GM12874 (cell line): ENCODE results near the gene NPAS4.

Source experiments
- CTCF ChIP-seq: IDR thresholded peaks from 2 replicates; pipeline ENCODE4 v1.5.1; 2011; ENCODE audit warnings: low read depth, mild to moderate bottlenecking, control low read depth, low read length, moderate library complexity; ENCODE audit not compliant: insufficient read depth

NPAS4 gene

GRCh38 chr11:66447012-66447411 lies 26.2 kb downstream of the NPAS4 start:
- TF ChIP-seq CTCF = no peak

GRCh38 chr11:66448523-66448922 lies 27.7 kb downstream of the NPAS4 start:
- TF ChIP-seq CTCF = no peak

GRCh38 chr11:66450560-66450959 lies 29.7 kb downstream of the NPAS4 start:
- no peak for TF ChIP-seq CTCF

- no peak for TF ChIP-seq CTCF
Observed at GRCh38 chr11:66451663-66452062, 30.8 kb downstream of the NPAS4 start.

GRCh38 chr11:66454247-66454646 lies 33.4 kb downstream of the NPAS4 start:
- no peak for TF ChIP-seq CTCF

GRCh38 chr11:66454828-66455227 lies 34.0 kb downstream of the NPAS4 start:
- TF ChIP-seq CTCF = no peak

GRCh38 chr11:66457826-66458225 lies 37.0 kb downstream of the NPAS4 start:
- TF ChIP-seq CTCF = no peak

- no peak for TF ChIP-seq CTCF
Observed at GRCh38 chr11:66459138-66459778, 38.4 kb downstream of the NPAS4 start.
